ENCODE measurements around the gene UTP25. TPM values are rescaled to one million over a fixed set of nuclear protein-coding genes. Genes with fewer than 3 reads are reported as not detected.
"Not testable (repeated sequence)": the region's sequence is repeated elsewhere in the genome, so short reads cannot be mapped to it uniquely, and the experiment has no call there.

Gene UTP25
- total and polyA plus RNA-seq, 4 donors, result 1.8 to 7.3 (median 4.6) TPM

DNA sequence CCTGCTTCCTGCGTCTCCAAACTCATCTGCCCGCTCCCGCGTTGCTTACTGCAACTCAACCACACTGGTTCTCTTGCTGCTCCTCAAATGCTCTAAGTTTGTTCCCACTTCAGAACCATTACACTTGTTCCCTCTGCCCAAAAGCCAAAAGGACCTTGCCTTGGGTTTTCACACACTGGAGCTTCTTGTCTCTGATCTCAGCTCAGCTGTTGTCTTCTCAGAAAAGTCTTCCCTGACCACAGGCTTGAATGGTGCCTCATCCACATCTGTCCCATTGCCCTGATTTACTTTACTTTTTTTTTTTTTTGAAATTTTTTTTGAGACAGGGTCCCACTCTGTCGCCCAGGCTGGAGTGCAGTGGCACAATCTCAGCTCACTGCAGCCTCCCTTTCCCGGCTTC is 66.0 kb downstream of the UTP25 start:
- no peaks in the 10 kb centered on the region for H3K36me3 ChIP-seq (ENCODE audit: control insufficient read depth in 4 of 4, insufficient read depth in 4 of 4, low read length in 4 of 4)
- TF ChIP-seq, protein P1, sequence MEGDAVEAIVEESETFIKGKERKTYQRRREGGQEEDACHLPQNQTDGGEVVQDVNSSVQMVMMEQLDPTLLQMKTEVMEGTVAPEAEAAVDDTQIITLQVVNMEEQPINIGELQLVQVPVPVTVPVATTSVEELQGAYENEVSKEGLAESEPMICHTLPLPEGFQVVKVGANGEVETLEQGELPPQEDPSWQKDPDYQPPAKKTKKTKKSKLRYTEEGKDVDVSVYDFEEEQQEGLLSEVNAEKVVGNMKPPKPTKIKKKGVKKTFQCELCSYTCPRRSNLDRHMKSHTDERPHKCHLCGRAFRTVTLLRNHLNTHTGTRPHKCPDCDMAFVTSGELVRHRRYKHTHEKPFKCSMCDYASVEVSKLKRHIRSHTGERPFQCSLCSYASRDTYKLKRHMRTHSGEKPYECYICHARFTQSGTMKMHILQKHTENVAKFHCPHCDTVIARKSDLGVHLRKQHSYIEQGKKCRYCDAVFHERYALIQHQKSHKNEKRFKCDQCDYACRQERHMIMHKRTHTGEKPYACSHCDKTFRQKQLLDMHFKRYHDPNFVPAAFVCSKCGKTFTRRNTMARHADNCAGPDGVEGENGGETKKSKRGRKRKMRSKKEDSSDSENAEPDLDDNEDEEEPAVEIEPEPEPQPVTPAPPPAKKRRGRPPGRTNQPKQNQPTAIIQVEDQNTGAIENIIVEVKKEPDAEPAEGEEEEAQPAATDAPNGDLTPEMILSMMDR (IDR thresholded peaks at IDR 0.05; ENCODE audit: control extremely low read depth, extremely low read depth), result no peak
- no peaks in the 10 kb centered on the region for H3K27me3 ChIP-seq (ENCODE audit: control insufficient read depth in 3 of 3, insufficient read depth in 3 of 3, low read length in 2 of 3)
- 89 to 90% methylated on average over 6 of the region's 6 CpGs for WGBS, 2 donors
- ATAC-seq (ENCODE audit: insufficient read depth, low FRiP score), result no peak
- no peak for DNase-seq
- no peaks in the 10 kb centered on the region for H3K4me1 ChIP-seq (ENCODE audit: control insufficient read depth in 5 of 5, insufficient read depth in 5 of 5, low read length in 5 of 5)
- no peak overlapping the region for H3K9ac ChIP-seq (ENCODE audit: insufficient read depth in 1 of 2, low read length in 2 of 2)
- no peak overlapping the region for H3K4me3 ChIP-seq
- H3K9me3 ChIP-seq (ENCODE audit: control insufficient read depth in 4 of 4, insufficient read depth in 3 of 4, low read length in 3 of 4), result no peaks in the 10 kb centered on the region
- no peak overlapping the region for H3K27ac ChIP-seq (ENCODE audit: low read depth in 1 of 2, low read length in 1 of 2)

DNA sequence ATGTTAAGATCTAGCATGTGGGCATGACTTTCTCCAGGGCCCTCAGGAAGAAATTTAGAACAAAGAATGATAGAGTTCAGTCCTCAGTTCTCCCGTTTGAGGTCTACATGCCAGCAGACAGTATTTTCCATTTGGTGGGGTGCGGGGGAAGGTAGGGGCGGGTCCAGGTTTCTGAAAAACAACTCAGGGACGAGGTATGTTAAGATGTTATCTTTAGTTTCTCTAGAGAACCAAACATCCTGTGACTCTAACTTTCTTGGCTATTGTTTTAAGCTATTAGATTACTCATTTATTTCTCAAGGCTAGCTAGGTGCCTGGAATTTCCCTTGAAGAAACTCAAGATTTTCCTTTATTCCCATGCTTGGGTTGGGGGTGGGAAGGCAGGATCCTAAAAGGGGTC is 67.9 kb downstream of the UTP25 start:
- Histone ChIP-seq H3K9me3 (ENCODE audit: control insufficient read depth in 4 of 4, insufficient read depth in 3 of 4, low read length in 3 of 4) (peaks cover 0 to 3% (median 0%) of the 10 kb centered on the region in 4 donors), H3K36me3 (ENCODE audit: control insufficient read depth in 4 of 4, insufficient read depth in 4 of 4, low read length in 4 of 4) (no peaks in the 10 kb centered on the region), H3K27ac (ENCODE audit: low read depth in 1 of 2, low read length in 1 of 2) (no peak overlapping the region), H3K27me3 (ENCODE audit: control insufficient read depth in 3 of 3, insufficient read depth in 3 of 3, low read length in 2 of 3) (no peaks in the 10 kb centered on the region), H3K4me1 (ENCODE audit: control insufficient read depth in 5 of 5, insufficient read depth in 5 of 5, low read length in 5 of 5) (no peaks in the 10 kb centered on the region), H3K9ac (ENCODE audit: insufficient read depth in 1 of 2, low read length in 2 of 2) (no peak overlapping the region), H3K4me3 (no peak overlapping the region)
- WGBS, 2 donors, result 48 to 64% methylated on average over 4 of the region's 4 CpGs
- ATAC-seq (ENCODE audit: insufficient read depth, low FRiP score) (no peak), DNase-seq (no peak)
- TF ChIP-seq, protein P1 (IDR thresholded peaks at IDR 0.05; ENCODE audit: control extremely low read depth, extremely low read depth), result no peak

DNA sequence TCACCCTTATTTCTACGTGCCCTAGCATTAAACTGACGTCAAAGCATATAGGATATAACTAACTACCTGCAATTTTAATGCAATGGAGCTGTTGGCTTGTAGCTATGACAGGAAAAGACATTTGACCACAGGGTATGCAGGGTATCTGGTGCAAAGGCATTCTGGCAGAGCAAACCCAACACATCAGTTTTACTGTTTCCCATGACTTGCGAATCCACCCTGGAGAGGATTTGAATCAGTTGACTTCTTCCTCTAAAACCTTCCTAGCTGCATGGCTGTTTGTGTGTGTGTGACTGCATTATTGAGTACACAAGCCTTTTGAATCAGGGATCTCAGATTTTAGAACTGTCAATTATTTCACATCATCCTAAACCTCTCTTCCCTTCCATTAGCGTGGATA is 68.6 kb downstream of the UTP25 start:
- Histone ChIP-seq H3K27ac (ENCODE audit: low read depth in 1 of 2, low read length in 1 of 2) (no peak overlapping the region), H3K4me1 (ENCODE audit: control insufficient read depth in 5 of 5, insufficient read depth in 5 of 5, low read length in 5 of 5) (no peaks in the 10 kb centered on the region), H3K9ac (ENCODE audit: insufficient read depth in 1 of 2, low read length in 2 of 2) (no peak overlapping the region), H3K9me3 (ENCODE audit: control insufficient read depth in 4 of 4, insufficient read depth in 3 of 4, low read length in 3 of 4) (peaks cover 0 to 3% (median 0%) of the 10 kb centered on the region in 4 donors), H3K36me3 (ENCODE audit: control insufficient read depth in 4 of 4, insufficient read depth in 4 of 4, low read length in 4 of 4) (no peaks in the 10 kb centered on the region), H3K27me3 (ENCODE audit: control insufficient read depth in 3 of 3, insufficient read depth in 3 of 3, low read length in 2 of 3) (no peaks in the 10 kb centered on the region), H3K4me3 (no peak overlapping the region)
- TF ChIP-seq, protein P1 (IDR thresholded peaks at IDR 0.05; ENCODE audit: control extremely low read depth, extremely low read depth), result no peak
- WGBS, 2 donors, result 90 to 94% methylated on average over 4 of the region's 4 CpGs
- ATAC-seq (ENCODE audit: insufficient read depth, low FRiP score) (no peak), DNase-seq (no peak)

DNA sequence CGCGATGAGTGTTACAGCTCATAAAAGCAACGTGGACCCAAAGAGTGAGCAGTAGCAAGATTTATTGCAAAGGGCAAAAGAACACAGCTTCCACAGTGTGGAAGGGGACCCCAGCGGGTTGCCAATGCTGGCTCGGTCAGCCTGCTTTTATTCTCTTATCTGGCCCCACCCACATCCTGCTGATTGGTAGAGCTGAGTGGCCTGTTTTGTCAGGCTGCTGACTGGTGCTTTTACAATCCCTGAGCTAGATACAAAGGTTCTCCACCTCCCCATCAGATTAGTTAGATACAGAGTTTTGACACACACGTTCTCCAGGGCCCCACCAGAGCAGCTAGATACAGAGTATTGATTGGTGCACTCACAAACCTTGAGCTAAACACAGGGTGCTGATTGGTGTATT is 70.5 kb downstream of the UTP25 start:
- WGBS, 2 donors, result 85 to 88% methylated on average over 6 of the region's 6 CpGs
- H3K4me3 ChIP-seq; H3K36me3 ChIP-seq (ENCODE audit: control insufficient read depth in 4 of 4, insufficient read depth in 4 of 4, low read length in 4 of 4); DNase-seq; H3K27ac ChIP-seq (ENCODE audit: low read depth in 1 of 2, low read length in 1 of 2); H3K4me1 ChIP-seq (ENCODE audit: control insufficient read depth in 5 of 5, insufficient read depth in 5 of 5, low read length in 5 of 5); ATAC-seq (ENCODE audit: insufficient read depth, low FRiP score); H3K9ac ChIP-seq (ENCODE audit: insufficient read depth in 1 of 2, low read length in 2 of 2); H3K9me3 ChIP-seq (ENCODE audit: control insufficient read depth in 4 of 4, insufficient read depth in 3 of 4, low read length in 3 of 4); H3K27me3 ChIP-seq (ENCODE audit: control insufficient read depth in 3 of 3, insufficient read depth in 3 of 3, low read length in 2 of 3): not testable (repeated sequence)

DNA sequence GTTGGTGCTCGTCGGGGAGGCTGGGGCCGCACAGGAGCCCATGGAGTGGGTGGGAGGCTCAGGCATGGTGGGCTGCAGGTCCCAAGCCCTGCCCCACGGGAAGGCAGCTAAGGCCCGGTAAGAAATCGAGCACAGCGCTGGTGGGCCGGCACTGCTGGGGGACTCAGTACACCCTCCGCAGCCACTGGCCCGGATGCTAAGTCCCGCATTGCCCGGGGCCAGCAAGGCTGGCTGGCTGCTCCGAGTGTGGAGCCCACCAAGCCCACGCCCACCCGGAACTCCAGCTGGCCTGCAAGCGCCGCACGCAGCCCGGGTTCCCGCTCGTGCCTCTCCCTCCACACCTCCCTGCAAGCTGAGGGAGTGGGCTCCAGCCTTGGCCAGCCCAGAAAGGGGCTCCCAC is 71.1 kb downstream of the UTP25 start:
- H3K27ac ChIP-seq (ENCODE audit: low read depth in 1 of 2, low read length in 1 of 2); ATAC-seq (ENCODE audit: insufficient read depth, low FRiP score); H3K4me1 ChIP-seq (ENCODE audit: control insufficient read depth in 5 of 5, insufficient read depth in 5 of 5, low read length in 5 of 5); H3K9me3 ChIP-seq (ENCODE audit: control insufficient read depth in 4 of 4, insufficient read depth in 3 of 4, low read length in 3 of 4); DNase-seq; H3K9ac ChIP-seq (ENCODE audit: insufficient read depth in 1 of 2, low read length in 2 of 2); H3K27me3 ChIP-seq (ENCODE audit: control insufficient read depth in 3 of 3, insufficient read depth in 3 of 3, low read length in 2 of 3); H3K36me3 ChIP-seq (ENCODE audit: control insufficient read depth in 4 of 4, insufficient read depth in 4 of 4, low read length in 4 of 4); H3K4me3 ChIP-seq: not testable (repeated sequence)
- WGBS, 2 donors, result 95 to 98% methylated on average over 15 to 21 of the region's 21 CpGs

All from lung (tissue), 12 donors.